ENCODE results near the gene PANK3.
"Not testable (repeated sequence)": the region's sequence is repeated elsewhere in the genome, so short reads cannot be mapped to it uniquely, and the experiment has no call there.

GRCh38 chr5:168596122-168596521 is 17.0 kb upstream of the PANK3 start:
- not testable (repeated sequence) for TF ChIP-seq RAD21 (IDR thresholded peaks at IDR 0.05; ENCODE audit: insufficient read depth, low read depth, low read length); CTCF (IDR thresholded peaks at IDR 0.05 in 2 of 3, conservative IDR thresholded peaks at IDR 0.05 in 1 of 3; ENCODE audit: control insufficient read depth in 2 of 3, extremely low read depth in 1 of 3, insufficient read depth in 1 of 3, low read depth in 3 of 3, low read length in 3 of 3); PAX5 (IDR thresholded peaks at IDR 0.05; ENCODE audit: borderline replicate concordance, low read depth, low read length); HDGF (IDR thresholded peaks at IDR 0.05); CREM (IDR thresholded peaks at IDR 0.05; ENCODE audit: low read depth); NKRF (conservative IDR thresholded peaks at IDR 0.05); EGR1 (IDR thresholded peaks at IDR 0.05; ENCODE audit: borderline replicate concordance in 1 of 2, low read depth in 2 of 2, low read length in 2 of 2); PML (IDR thresholded peaks at IDR 0.05; ENCODE audit: low read length); SMC3 (IDR thresholded peaks at IDR 0.05; ENCODE audit: borderline replicate concordance, low read length); EZH2 (IDR thresholded peaks at IDR 0.05; ENCODE audit: borderline replicate concordance, control insufficient read depth, low read depth, low read length)
